B cell (primary cell): ENCODE results near the gene MAML2. TPM values are rescaled to one million over a fixed set of nuclear protein-coding genes. Genes with fewer than 3 reads are reported as not detected.

Experiments used
- ATAC-seq: fragments of 200-7000 bp; cut with Tn5 transposase; one replicate; pipeline ENCODE4 v1.10.0; 2021; ENCODE audit warnings: low read depth, mild to moderate bottlenecking, moderate number of reproducible peaks, moderate library complexity
- CTCF ChIA-PET: fragments of 350-600 bp; sonication (Branson Sonifier 250); formaldehyde crosslinking; loops from one replicate; lab custom pipeline; 2021; ENCODE audit warnings: antibody characterized with exemption, inconsistent platforms; lab: Charles Lee
- POLR2A ChIA-PET: fragments of 350-600 bp; sonication (Branson Sonifier 250); formaldehyde crosslinking; loops from one replicate; lab custom pipeline; 2021; ENCODE audit warnings: antibody characterized with exemption; lab: Charles Lee
- DNase-seq: peaks from one replicate; pipeline ENCODE4 v3.0.0; 2013
- H2AFZ ChIP-seq: 2 replicates; pipeline ENCODE4 v1.6.1; 2012; ENCODE audit warnings: mild to moderate bottlenecking, low read depth, low read length; ENCODE audit not compliant: insufficient read depth, poor library complexity, severe bottlenecking
- H3K27ac ChIP-seq, 2 donors: 1 replicate in 1 of 2; 2 replicates in 1 of 2; pipeline ENCODE4 v1.5.1; 2012 to 2013; ENCODE audit warnings: low read length in 2 of 2, mild to moderate bottlenecking in 2 of 2, moderate library complexity in 1 of 2
- H3K27me3 ChIP-seq, 4 experiments: fragments of 200-600 bp in 1 of 4; sonication (generic) in 1 of 4; replicated peaks in 1 of 4; 1 replicate in 2 of 4; 2 replicates in 2 of 4; pipeline versions ENCODE4 v1.6.1 to v1.7.0; 2013 to 2016; ENCODE audit warnings: low read length in 3 of 4, mild to moderate bottlenecking in 2 of 4, mixed read lengths in 1 of 4, moderate library complexity in 1 of 4; ENCODE audit not compliant: insufficient read depth in 4 of 4, control insufficient read depth in 3 of 4; ENCODE audit errors: control extremely low read depth in 1 of 4
- H3K36me3 ChIP-seq, 2 experiments: replicated peaks in 1 of 2; 1 replicate in 1 of 2; 2 replicates in 1 of 2; pipeline versions ENCODE4 v1.6.1 to v1.7.1; 2013; ENCODE audit warnings: low read length in 1 of 2; ENCODE audit not compliant: insufficient read depth in 2 of 2, control insufficient read depth in 1 of 2; ENCODE audit errors: control extremely low read depth in 1 of 2, extremely low read depth in 1 of 2
- H3K4me1 ChIP-seq, 2 donors: fragments of 200-600 bp in 1 of 2; sonication (generic) in 1 of 2; 1 replicate in 1 of 2; 2 replicates in 1 of 2; pipeline versions ENCODE4 v1.5.1 to v1.6.1; 2013 to 2017; ENCODE audit warnings: low read length in 2 of 2; ENCODE audit not compliant: control insufficient read depth in 2 of 2, insufficient read depth in 2 of 2
- H3K4me2 ChIP-seq: replicated peaks from 2 replicates; pipeline ENCODE3; 2012; ENCODE audit warnings: mild to moderate bottlenecking, low read depth, low read length; ENCODE audit not compliant: poor library complexity, severe bottlenecking
- H3K4me3 ChIP-seq, 5 experiments: fragments of 200-600 bp in 1 of 5; sonication (generic) in 1 of 5; 1 replicate in 3 of 5; 2 replicates in 2 of 5; pipeline versions ENCODE4 v1.5.1 to v1.7.0; 2011 to 2016; ENCODE audit warnings: low read length in 4 of 5, mild to moderate bottlenecking in 4 of 5, low read depth in 2 of 5, control low read depth in 1 of 5, moderate library complexity in 1 of 5; ENCODE audit not compliant: insufficient read depth in 1 of 5; ENCODE audit errors: control extremely low read depth in 1 of 5, extremely low read depth in 1 of 5
- H3K79me2 ChIP-seq: fragments of 200-600 bp; sonication (generic); one replicate; pipeline ENCODE4 v1.6.0; 2016; ENCODE audit warnings: low read length; ENCODE audit not compliant: control insufficient read depth, insufficient read depth
- H3K9ac ChIP-seq: fragments of 200-600 bp; sonication (generic); 2 replicates; pipeline ENCODE4 v1.6.1; 2017; ENCODE audit warnings: mild to moderate bottlenecking, low read length, moderate library complexity
- H3K9me3 ChIP-seq, 3 donors: one replicate each; pipeline versions ENCODE4 v1.6.1 to v1.7.1; 2013; ENCODE audit warnings: low read length in 2 of 3; ENCODE audit not compliant: control insufficient read depth in 2 of 3, insufficient read depth in 1 of 3; ENCODE audit errors: control extremely low read depth in 1 of 3
- H4K20me1 ChIP-seq: 2 replicates; pipeline ENCODE4 v1.6.0; 2012; ENCODE audit warnings: mild to moderate bottlenecking, low read length; ENCODE audit not compliant: insufficient read depth, control insufficient read depth, poor library complexity, severe bottlenecking
- H3K27ac Mint-ChIP-seq: one replicate; pipeline ENCODE4 v1.8.0; 2021; ENCODE audit warnings: mixed read lengths
- H3K27me3 Mint-ChIP-seq: one replicate; pipeline ENCODE4 v1.8.0; 2021; ENCODE audit warnings: mixed read lengths
- H3K4me1 Mint-ChIP-seq: one replicate; pipeline ENCODE4 v1.8.0; 2021; ENCODE audit warnings: mixed read lengths
- H3K4me3 Mint-ChIP-seq: one replicate; pipeline ENCODE4 v1.8.0; 2021; ENCODE audit warnings: mixed read lengths
- H3K9me3 Mint-ChIP-seq: one replicate; pipeline ENCODE4 v1.8.0; 2022; ENCODE audit warnings: mixed read lengths; ENCODE audit not compliant: insufficient read depth
- CTCF ChIP-seq: fragments of 200-600 bp; IDR thresholded peaks from one replicate; pipeline ENCODE4 v1.8.0; 2022; ENCODE audit warnings: antibody characterized with exemption, mild to moderate bottlenecking
- EZH2 ChIP-seq: IDR thresholded peaks from 2 replicates; pipeline ENCODE4 v1.6.1; 2012; ENCODE audit warnings: borderline replicate concordance, low read depth, mild to moderate bottlenecking, moderate library complexity, low read length; ENCODE audit not compliant: insufficient read depth, poor library complexity, severe bottlenecking
- WGBS: methylation state at CpG from one replicate; pipeline ENCODE4 v1.1.5; 2013; ENCODE audit warnings: missing lambda C conversion rate; ENCODE audit not compliant: insufficient coverage; 5-methylcytosine and 5-hydroxymethylcytosine counted together
- intact Hi-C: fragments of 100-400 bp; cut with micrococcal nuclease; formaldehyde crosslinking; loops from one replicate; pipeline ENCODE4 v1.10.0; 2022
- polyA plus RNA-seq: library from polyadenylated mRNA; depleted of rRNA; stranded (reverse); fragments of >200 nt; gene quantifications from 2 replicates; pipeline ENCODE4 v1.2.3, GENCODE V29; 2012
- total RNA-seq, 2 donors: library from RNA; stranded (reverse); fragments of 120-200 nt in 1 of 2; gene quantifications; 1 replicate in 1 of 2; 2 replicates in 1 of 2; pipeline versions ENCODE4 v1.2.3 to v1.2.4, GENCODE V29; 2013 to 2022

Gene MAML2
- total and polyA plus RNA-seq, 2 donors (not counting 1 experiment from before 2014, with no cell fraction given), result 10.7 to 26.4 TPM

GRCh38 chr11:96294289-96294688 is 48.7 kb downstream of the MAML2 start:
- ATAC-seq (no peak), DNase-seq (no peak)
- ChIA-PET CTCF (interaction anchor here (3.3 kb wide), 1 partner anchor 48 kb away, joined by 19 read pairs; the partner anchor contains the start of gene MAML2), POLR2A (no interaction called here)
- Histone ChIP-seq H2AFZ (no peak overlapping the region), H3K4me3 (no peak overlapping the region), H3K4me2 (peak overlapping the region; percentile 53), H4K20me1 (no peaks in the 10 kb centered on the region), H3K36me3 (peaks cover 0 to 4% of the 10 kb centered on the region in 2 experiments), H3K9ac (no peak overlapping the region), H3K27ac (no peak overlapping the region), H3K27me3 (no peaks in the 10 kb centered on the region), H3K4me1 (peaks cover 16 to 21% of the 10 kb centered on the region in 2 donors), H3K79me2 (peaks cover 62% of the 10 kb centered on the region), H3K9me3 (no peaks in the 10 kb centered on the region)
- TF ChIP-seq EZH2, result no peak
- TF ChIP-seq CTCF, result no peak
- no peaks in the 10 kb centered on the region for H3K9me3 Mint-ChIP-seq
- no CpG with 5 or more reads among the region's 3 CpGs for WGBS
- peak overlapping the region; percentile 20 for H3K4me3 Mint-ChIP-seq
- H3K27me3 Mint-ChIP-seq, result no peaks in the 10 kb centered on the region
- H3K27ac Mint-ChIP-seq, result no peak overlapping the region
- H3K4me1 Mint-ChIP-seq, result peaks cover 40% of the 10 kb centered on the region
- intact Hi-C loops, result loop anchor here (5.0 kb wide), 2 partner anchors 37 to 43 kb away; no protein-coding TSS in a partner anchor

- peak overlapping the region in 1 of 5 experiments; percentile 35 for H3K4me3 ChIP-seq
- POLR2A ChIA-PET, result no interaction called here
These were observed 49.4 kb downstream of the MAML2 start for GRCh38 chr11:96293598-96294021.

More at GRCh38 chr11:96293598-96294021, 49.4 kb downstream of the MAML2 start:
- H3K79me2 ChIP-seq, result peaks cover 62% of the 10 kb centered on the region
- peak overlapping the region; percentile 53 for H3K4me2 ChIP-seq
- H3K9me3 ChIP-seq, result no peaks in the 10 kb centered on the region
- H3K36me3 ChIP-seq, result peaks cover 0 to 4% of the 10 kb centered on the region in 2 experiments
- peak overlapping the region in 1 of 2 donors; percentile 48 for H3K27ac ChIP-seq
- no peaks in the 10 kb centered on the region for H3K9me3 Mint-ChIP-seq
- peaks cover 36% of the 10 kb centered on the region for H3K4me1 Mint-ChIP-seq
- ATAC-seq (peak; percentile 80), DNase-seq (peak; percentile 51)
- no peak for TF ChIP-seq EZH2
- no peak for TF ChIP-seq CTCF
- H3K4me3 Mint-ChIP-seq, result peak overlapping the region; percentile 55
- 0% methylated on average over 1 of the region's 3 CpGs for WGBS
- H3K9ac ChIP-seq, result peak overlapping the region; percentile 47
- no peaks in the 10 kb centered on the region for H3K27me3 ChIP-seq
- CTCF ChIA-PET, result interaction anchor here (3.3 kb wide), 1 partner anchor 49 kb away, joined by 19 read pairs; the partner anchor contains the start of gene MAML2
- H2AFZ ChIP-seq, result no peak overlapping the region
- no peaks in the 10 kb centered on the region for H4K20me1 ChIP-seq
- H3K4me1 ChIP-seq, result peaks cover 14 to 19% of the 10 kb centered on the region in 2 donors
- intact Hi-C loops, result loop anchor here (2.0 to 5.0 kb wide), 3 partner anchors 13 to 44 kb away; no protein-coding TSS in a partner anchor
- peak overlapping the region; percentile 38 for H3K27ac Mint-ChIP-seq
- H3K27me3 Mint-ChIP-seq, result no peaks in the 10 kb centered on the region
